Endodermal cell (in vitro differentiated cells): ENCODE measurements around the gene NLGN3. TPM values are rescaled to one million over a fixed set of nuclear protein-coding genes. Genes with fewer than 3 reads are reported as not detected.
"Not testable (repeated sequence)": the region's sequence is repeated elsewhere in the genome, so short reads cannot be mapped to it uniquely, and the experiment has no call there.

ENCODE experiments used
- DNase-seq: peaks from one replicate; pipeline ENCODE4 v3.0.0-alpha.2; 2017
- H3K27ac ChIP-seq: 2 replicates; pipeline ENCODE4 v1.5.1; 2013; ENCODE audit warnings: mild to moderate bottlenecking, low read depth, low read length, moderate library complexity
- H3K27me3 ChIP-seq: 2 replicates; pipeline ENCODE4 v1.6.1; 2013; ENCODE audit warnings: mild to moderate bottlenecking, low read length, moderate library complexity; ENCODE audit not compliant: insufficient read depth, control insufficient read depth, poor library complexity, severe bottlenecking
- H3K36me3 ChIP-seq: 2 replicates; pipeline ENCODE4 v1.7.0; 2013; ENCODE audit warnings: mild to moderate bottlenecking, low read length, moderate library complexity; ENCODE audit not compliant: control insufficient read depth, insufficient read depth
- H3K4me1 ChIP-seq: one replicate; pipeline ENCODE4 v1.7.0; 2013; ENCODE audit warnings: low read length; ENCODE audit not compliant: control insufficient read depth, insufficient read depth
- H3K4me3 ChIP-seq: 2 replicates; pipeline ENCODE4 v1.5.1; 2013; ENCODE audit warnings: mild to moderate bottlenecking, low read length, moderate library complexity
- H3K9ac ChIP-seq: 2 replicates; pipeline ENCODE4 v1.6.1; 2013; ENCODE audit warnings: mild to moderate bottlenecking, low read length, moderate library complexity; ENCODE audit not compliant: poor library complexity, severe bottlenecking; ENCODE audit errors: extremely low read depth
- H3K9me3 ChIP-seq: 2 replicates; pipeline ENCODE4 v1.6.1; 2013; ENCODE audit warnings: mild to moderate bottlenecking, low read length, moderate library complexity; ENCODE audit not compliant: control insufficient read depth
- H3K27ac Mint-ChIP-seq: 2 replicates; pipeline ENCODE4 v1.8.0; 2020; ENCODE audit warnings: mixed read lengths
- H3K27me3 Mint-ChIP-seq: 2 replicates; pipeline ENCODE4 v1.8.0; 2021; ENCODE audit warnings: mild to moderate bottlenecking, mixed read lengths; ENCODE audit not compliant: insufficient read depth
- H3K36me3 Mint-ChIP-seq: 2 replicates; pipeline ENCODE4 v1.8.0; 2020; ENCODE audit warnings: low read depth, mixed read lengths
- H3K4me1 Mint-ChIP-seq: 2 replicates; pipeline ENCODE4 v1.8.0; 2020; ENCODE audit warnings: mixed read lengths
- H3K4me3 Mint-ChIP-seq: 2 replicates; pipeline ENCODE4 v1.8.0; 2020; ENCODE audit warnings: mild to moderate bottlenecking, moderate library complexity, mixed read lengths
- H3K9me3 Mint-ChIP-seq: 2 replicates; pipeline ENCODE4 v1.8.0; 2020; ENCODE audit warnings: mild to moderate bottlenecking, mixed read lengths
- CTCF ChIP-seq: fragments of 200-600 bp; sonication (generic); conservative IDR thresholded peaks from 2 replicates; pipeline ENCODE4 v1.5.0; 2021; ENCODE audit warnings: antibody characterized with exemption, mild to moderate bottlenecking
- WGBS, 2 experiments: methylation state at CpG; one replicate each; pipeline versions ENCODE4 v1.1.5 to v1.1.7; 2013; ENCODE audit warnings: missing lambda C conversion rate in 2 of 2, mixed read lengths in 1 of 2; ENCODE audit not compliant: insufficient coverage in 1 of 2, insufficient read length in 1 of 2; 5-methylcytosine and 5-hydroxymethylcytosine counted together
- total RNA-seq, 2 donors: library from RNA; stranded (reverse); fragmentation: NEBNext Ultra II Directional in 1 of 2; extraction: Animal tissue kit (Norgen Biotek cat#: 25700) in 1 of 2; gene quantifications; 2 replicates in 1 of 2; 3 replicates in 1 of 2; pipeline ENCODE4 v1.2.1, GENCODE V29; 2021

NLGN3 gene
- total RNA-seq, 2 donors from 2014 or later: 1.3 to 3.0 TPM

DNA sequence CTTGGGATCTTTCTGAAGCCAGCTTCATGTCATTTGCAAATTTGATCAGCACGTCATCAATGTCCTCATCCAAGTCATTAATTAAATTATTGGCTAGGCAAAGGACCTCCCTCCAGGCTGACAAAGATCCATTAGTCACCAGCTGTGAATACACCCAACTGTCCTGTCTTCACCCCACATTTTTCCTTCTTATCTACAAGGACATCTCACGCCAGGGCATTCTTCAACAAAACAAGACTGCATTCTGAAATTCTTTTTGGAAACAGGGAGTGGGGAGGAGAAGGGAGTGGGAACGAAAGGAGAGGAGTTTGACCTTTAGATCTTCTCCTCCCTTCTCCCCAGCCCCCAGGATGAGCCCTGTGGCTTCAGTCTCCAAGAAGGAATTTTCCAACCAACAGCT, 32.7 kb downstream of the NLGN3 start:
- H3K27me3 ChIP-seq: no peaks in the 10 kb centered on the region
- TF ChIP-seq CTCF: no peak
- DNase-seq: no peak
- no peaks in the 10 kb centered on the region for H3K4me1 ChIP-seq
- Mint-ChIP-seq H3K4me1 (peaks cover 2% of the 10 kb centered on the region), H3K36me3 (no peaks in the 10 kb centered on the region), H3K9me3 (peaks cover 61% of the 10 kb centered on the region), H3K27me3 (no peaks in the 10 kb centered on the region), H3K4me3 (no peak overlapping the region), H3K27ac (no peak overlapping the region)
- 86% methylated on average over 1 of the region's 3 CpGs; no CpG with 5 or more reads in 1 of the 2 experiments for WGBS, 2 experiments
- H3K9me3 ChIP-seq: no peaks in the 10 kb centered on the region
- no peak overlapping the region for H3K9ac ChIP-seq
- no peaks in the 10 kb centered on the region for H3K36me3 ChIP-seq
- H3K4me3 ChIP-seq: no peak overlapping the region
- no peak overlapping the region for H3K27ac ChIP-seq

- Histone ChIP-seq H3K27me3 (no peaks in the 10 kb centered on the region), H3K36me3 (no peaks in the 10 kb centered on the region), H3K4me3 (no peak overlapping the region), H3K9ac (no peak overlapping the region), H3K9me3 (no peaks in the 10 kb centered on the region), H3K4me1 (peaks cover 4% of the 10 kb centered on the region), H3K27ac (no peak overlapping the region)
- Mint-ChIP-seq H3K36me3 (no peaks in the 10 kb centered on the region), H3K9me3 (peaks cover 60% of the 10 kb centered on the region), H3K4me1 (peaks cover 9% of the 10 kb centered on the region), H3K27me3 (no peaks in the 10 kb centered on the region), H3K4me3 (no peak overlapping the region), H3K27ac (no peak overlapping the region)
- WGBS, 2 experiments: 3% methylated on average over 4 of the region's 4 CpGs; no CpG with 5 or more reads in 1 of the 2 experiments
- peak; percentile 79 for TF ChIP-seq CTCF
- DNase-seq: peak; percentile 80
Measured at GRCh38 chrX:71178908-71179307, 34.3 kb downstream of the NLGN3 start.

- peaks cover 12% of the 10 kb centered on the region for H3K4me1 Mint-ChIP-seq
Measured at GRCh38 chrX:71180579-71181265, 36.1 kb downstream of the NLGN3 start.

More at GRCh38 chrX:71180579-71181265, 36.1 kb downstream of the NLGN3 start:
- H3K27ac ChIP-seq, DNase-seq, H3K36me3 ChIP-seq, H3K27me3 Mint-ChIP-seq, H3K27ac Mint-ChIP-seq, H3K9me3 ChIP-seq, H3K27me3 ChIP-seq, H3K4me1 ChIP-seq, H3K9ac ChIP-seq, H3K4me3 ChIP-seq, H3K36me3 Mint-ChIP-seq: not testable (repeated sequence)
- WGBS, 2 experiments: 72% methylated on average over 6 of the region's 9 CpGs; no CpG with 5 or more reads in 1 of the 2 experiments
- peaks cover 63% of the 10 kb centered on the region for H3K9me3 Mint-ChIP-seq
- H3K4me3 Mint-ChIP-seq: peak overlapping the region; percentile 63
